IMR-90 (cell line): ENCODE results near the gene ENDOG.

Experiments used
- CEBPB ChIP-seq: IDR thresholded peaks from 2 replicates; pipeline ENCODE4 v1.6.1; 2012; ENCODE audit warnings: low read depth, low read length, improper control_type of control experiment
- CHD1 ChIP-seq: IDR thresholded peaks from 2 replicates; pipeline ENCODE4 v1.6.1; 2012; ENCODE audit warnings: low read depth, low read length, improper control_type of control experiment
- CTCF ChIP-seq: conservative IDR thresholded peaks from 2 replicates; pipeline ENCODE4 v1.5.1; 2012; ENCODE audit warnings: mild to moderate bottlenecking, low read depth, low read length, improper control_type of control experiment
- ELK1 ChIP-seq: fragments of 150-350 bp; IDR thresholded peaks from 2 replicates; pipeline ENCODE4 v1.6.1; 2016; ENCODE audit warnings: low read depth, mild to moderate bottlenecking, low read length, moderate library complexity, borderline replicate concordance
- FOS ChIP-seq: fragments of 150-350 bp; IDR thresholded peaks from 2 replicates; pipeline ENCODE4 v1.6.1; 2016; ENCODE audit warnings: low read depth, low read length
- MAFK ChIP-seq: IDR thresholded peaks from 2 replicates; pipeline ENCODE4 v1.6.1; 2012; ENCODE audit warnings: low read depth, low read length, improper control_type of control experiment
- MAZ ChIP-seq: IDR thresholded peaks from 2 replicates; pipeline ENCODE4 v1.6.1; 2012; ENCODE audit warnings: low read depth, mild to moderate bottlenecking, low read length, improper control_type of control experiment, moderate library complexity, borderline replicate concordance
- MXI1 ChIP-seq: IDR thresholded peaks from 2 replicates; pipeline ENCODE4 v1.6.1; 2012; ENCODE audit warnings: low read depth, mild to moderate bottlenecking, low read length, moderate library complexity, borderline replicate concordance
- POLR2A ChIP-seq: IDR thresholded peaks from 2 replicates; pipeline ENCODE4 v1.6.1; 2012; ENCODE audit warnings: mild to moderate bottlenecking, low read depth, low read length
- RAD21 ChIP-seq: IDR thresholded peaks from 2 replicates; pipeline ENCODE4 v1.6.1; 2012; ENCODE audit warnings: low read length, improper control_type of control experiment
- RCOR1 ChIP-seq: IDR thresholded peaks from 2 replicates; pipeline ENCODE4 v1.6.1; 2012; ENCODE audit warnings: mild to moderate bottlenecking, low read length, improper control_type of control experiment; ENCODE audit not compliant: insufficient replicate concordance
- RFX5 ChIP-seq: IDR thresholded peaks from 2 replicates; pipeline ENCODE4 v1.8.0; 2012; ENCODE audit warnings: low read depth, mild to moderate bottlenecking, low read length, moderate library complexity
- SMC3 ChIP-seq: fragments of 150-350 bp; IDR thresholded peaks from 2 replicates; pipeline ENCODE4 v1.6.1; 2016; ENCODE audit warnings: low read depth, mild to moderate bottlenecking, antibody characterized with exemption, low read length, moderate library complexity
- USF2 ChIP-seq: fragments of 150-350 bp; IDR thresholded peaks from 2 replicates; pipeline ENCODE4 v1.6.1; 2017; ENCODE audit warnings: mild to moderate bottlenecking, antibody characterized with exemption, low read length, low read depth

- TF ChIP-seq POLR2A (no peak), CTCF (no peak), MAZ (no peak), MAFK (no peak), RFX5 (no peak), RCOR1 (no peak), USF2 (no peak), CEBPB (no peak), SMC3 (no peak), RAD21 (no peak), ELK1 (no peak), MXI1 (no peak), CHD1 (no peak), FOS (no peak)
These were observed 32.9 kb upstream of the ENDOG start for GRCh38 chr9:128785427-128785826.
